SIG-M5 treated with dmso at 0.1 percent for 504 hours (cell line): ENCODE measurements around the gene PFKFB3.
"Not testable (repeated sequence)": the region's sequence is repeated elsewhere in the genome, so short reads cannot be mapped to it uniquely, and the experiment has no call there.

Experiments
- DNase-seq: peaks from one replicate; lab custom pipeline; 2025; ENCODE audit not compliant: unreplicated experiment; lab: John Stamatoyannopoulos, UW

Gene PFKFB3

GRCh38 chr10:6201516-6201975 is 1.2 kb upstream of the PFKFB3 start:
- peak; percentile 52 for DNase-seq

DNA sequence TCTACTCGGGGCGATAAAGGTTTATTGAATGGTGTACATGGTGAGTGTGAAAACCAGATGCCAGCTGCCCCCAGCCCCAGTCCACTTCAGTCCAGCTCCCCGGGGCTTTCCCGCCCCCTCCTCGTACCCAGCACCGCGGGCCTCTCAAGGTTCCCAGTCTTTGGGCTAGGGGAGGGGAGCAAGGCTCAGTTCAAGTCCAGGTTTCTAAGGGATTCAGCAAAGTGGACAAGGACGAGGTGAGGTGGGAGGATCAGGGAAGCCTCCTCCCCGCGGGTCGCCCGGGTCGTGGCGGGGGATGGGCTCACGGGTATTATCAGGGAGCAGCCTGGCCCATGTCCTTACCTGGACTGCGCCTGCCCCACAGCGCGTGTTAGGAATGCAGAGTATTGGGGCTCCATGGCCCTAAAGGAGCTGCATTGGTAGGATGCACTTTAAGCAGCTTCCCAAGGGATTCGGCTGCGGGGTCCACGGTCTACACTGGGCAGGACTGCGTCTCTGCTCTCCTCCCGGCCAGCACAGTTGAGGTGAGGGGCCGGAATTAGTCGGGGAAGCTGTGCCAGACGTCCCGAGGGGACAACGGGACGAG is 541 bp upstream of the PFKFB3 start:
- DNase-seq, result no peak

GRCh38 chr10:6203331-6204062 is 765 bp downstream of the PFKFB3 start:
- peak; percentile 32 for DNase-seq

DNA sequence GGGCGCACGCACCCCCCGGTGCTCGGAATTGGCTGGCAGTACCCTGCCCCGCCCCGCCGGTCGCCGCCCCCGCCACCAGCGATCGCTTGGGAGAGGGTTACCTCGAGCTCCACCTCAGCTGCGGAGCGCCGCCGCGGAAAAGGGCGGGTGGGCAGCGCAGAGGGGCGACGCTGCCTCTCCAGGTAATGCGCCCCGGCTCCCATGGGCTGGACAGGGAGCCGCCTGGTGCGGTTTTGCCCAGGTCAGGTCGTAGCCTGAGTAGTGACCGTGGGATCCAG is 1.3 kb downstream of the PFKFB3 start:
- DNase-seq, result no peak

DNA sequence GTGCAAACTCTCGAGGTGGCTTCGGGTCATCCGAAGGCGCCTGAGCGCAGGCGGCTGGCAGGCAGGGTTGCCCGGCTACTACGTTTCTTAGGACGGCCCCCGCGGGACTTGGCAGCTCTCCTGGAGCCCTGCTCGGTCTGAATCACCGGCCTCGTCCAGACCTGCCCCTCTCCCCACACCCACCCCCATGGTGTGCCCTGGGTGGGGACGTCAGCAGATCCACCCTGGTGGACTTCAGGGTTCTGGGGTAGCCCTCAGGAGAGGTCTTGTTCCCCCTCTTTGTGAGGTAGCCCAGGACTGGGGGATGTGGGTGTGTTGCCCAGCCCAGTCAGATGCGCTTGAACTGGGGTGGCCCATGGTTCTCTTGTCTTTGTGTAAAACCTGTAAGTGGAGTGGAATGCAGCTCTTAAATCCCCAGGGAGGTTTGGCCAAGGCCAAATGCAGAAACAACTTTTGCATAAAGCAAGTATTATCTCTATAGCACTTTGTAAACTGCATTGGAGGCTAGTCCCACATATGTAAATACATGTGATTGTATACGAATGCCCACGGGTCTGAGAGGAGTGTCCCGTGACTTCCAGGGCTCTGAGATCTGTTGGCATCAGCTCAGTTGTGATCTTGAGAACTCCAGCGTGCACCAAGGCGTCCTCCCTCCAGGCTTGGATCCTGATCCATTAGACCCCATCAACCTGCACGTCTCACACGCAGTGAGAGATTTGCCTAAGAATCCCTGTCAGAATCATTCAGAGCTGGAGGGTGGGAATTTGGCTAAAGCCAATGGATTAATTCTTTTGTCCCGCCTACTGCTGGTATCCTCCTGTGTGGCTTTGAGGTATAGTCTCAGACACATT is 1.8 kb downstream of the PFKFB3 start:
- no peak for DNase-seq

DNA sequence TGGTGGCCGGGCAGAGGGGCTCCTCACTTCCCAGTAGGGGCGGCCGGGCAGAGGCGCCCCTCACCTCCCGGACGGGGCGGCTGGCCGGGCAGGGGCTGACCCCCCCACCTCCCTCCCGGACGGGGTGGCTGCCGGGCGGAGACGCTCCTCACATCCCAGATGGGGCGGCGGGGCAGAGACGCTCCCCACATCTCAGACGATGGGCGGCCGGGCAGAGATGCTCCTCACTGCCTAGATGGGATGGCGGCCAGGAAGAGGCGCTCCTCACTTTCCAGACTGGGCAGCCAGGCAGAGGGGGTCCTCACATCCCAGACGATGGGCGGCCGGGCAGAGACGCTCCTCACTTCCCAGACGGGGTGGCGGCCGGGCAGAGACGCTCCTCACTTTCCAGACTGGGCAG is 3.8 kb downstream of the PFKFB3 start:
- DNase-seq, result not testable (repeated sequence)

DNA sequence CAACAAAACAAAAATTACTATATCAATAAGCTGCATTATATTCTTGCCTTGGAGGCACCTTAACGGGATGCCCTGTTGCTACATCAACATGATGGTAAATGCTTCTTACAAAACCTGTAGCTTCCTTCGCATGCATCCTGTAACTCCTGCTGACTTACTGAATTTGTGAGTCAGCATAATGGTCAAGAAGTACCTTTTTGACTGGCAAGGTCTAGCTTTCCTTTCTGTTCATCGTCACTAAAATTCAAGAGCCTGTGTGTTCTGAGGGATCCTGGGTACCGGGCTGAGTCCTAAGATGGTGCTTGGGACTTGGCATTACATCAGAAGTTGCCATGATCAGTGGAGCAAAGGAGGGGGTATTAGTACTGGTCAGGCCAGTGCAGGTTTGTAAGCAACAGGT is 4.9 kb downstream of the PFKFB3 start:
- DNase-seq, result no peak

DNA sequence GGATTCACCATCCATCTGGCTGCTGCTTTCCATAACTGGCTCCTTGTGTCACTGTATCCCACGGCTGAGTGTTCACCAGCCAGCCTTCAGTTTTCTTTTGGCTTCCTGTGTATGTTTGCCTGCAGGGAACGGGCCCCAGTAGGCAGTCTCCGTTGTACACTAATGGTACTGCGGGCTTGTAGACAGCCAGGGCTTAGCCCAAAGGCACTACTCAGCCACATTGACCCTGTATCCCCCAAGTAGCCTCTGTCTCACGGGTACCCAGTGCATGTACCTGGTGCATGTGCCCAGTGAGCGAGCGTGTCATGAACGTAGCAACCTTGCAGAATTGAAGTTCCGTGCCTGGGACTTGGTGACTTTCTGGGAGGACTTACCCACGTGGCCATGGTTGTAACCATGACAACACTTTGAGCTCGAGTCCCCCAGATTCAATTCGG is 6.1 kb downstream of the PFKFB3 start:
- DNase-seq, result no peak

DNA sequence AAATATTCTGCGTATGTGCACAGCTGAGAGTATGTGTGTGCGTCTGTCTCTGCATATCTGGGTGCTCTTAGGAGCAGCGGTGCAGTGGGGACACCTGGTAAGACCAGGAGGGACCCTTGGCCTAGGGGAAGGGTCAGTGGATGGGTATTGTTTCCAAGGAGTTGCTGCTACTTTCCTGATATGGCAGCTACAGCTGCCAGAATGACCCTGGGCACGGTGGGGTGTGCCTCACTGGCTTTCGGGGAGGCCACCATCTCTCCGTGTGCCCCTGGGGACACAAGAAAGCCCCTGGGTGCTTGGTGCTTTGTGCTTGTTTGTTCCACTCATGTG is 8.6 kb downstream of the PFKFB3 start:
- no peak for DNase-seq

DNA sequence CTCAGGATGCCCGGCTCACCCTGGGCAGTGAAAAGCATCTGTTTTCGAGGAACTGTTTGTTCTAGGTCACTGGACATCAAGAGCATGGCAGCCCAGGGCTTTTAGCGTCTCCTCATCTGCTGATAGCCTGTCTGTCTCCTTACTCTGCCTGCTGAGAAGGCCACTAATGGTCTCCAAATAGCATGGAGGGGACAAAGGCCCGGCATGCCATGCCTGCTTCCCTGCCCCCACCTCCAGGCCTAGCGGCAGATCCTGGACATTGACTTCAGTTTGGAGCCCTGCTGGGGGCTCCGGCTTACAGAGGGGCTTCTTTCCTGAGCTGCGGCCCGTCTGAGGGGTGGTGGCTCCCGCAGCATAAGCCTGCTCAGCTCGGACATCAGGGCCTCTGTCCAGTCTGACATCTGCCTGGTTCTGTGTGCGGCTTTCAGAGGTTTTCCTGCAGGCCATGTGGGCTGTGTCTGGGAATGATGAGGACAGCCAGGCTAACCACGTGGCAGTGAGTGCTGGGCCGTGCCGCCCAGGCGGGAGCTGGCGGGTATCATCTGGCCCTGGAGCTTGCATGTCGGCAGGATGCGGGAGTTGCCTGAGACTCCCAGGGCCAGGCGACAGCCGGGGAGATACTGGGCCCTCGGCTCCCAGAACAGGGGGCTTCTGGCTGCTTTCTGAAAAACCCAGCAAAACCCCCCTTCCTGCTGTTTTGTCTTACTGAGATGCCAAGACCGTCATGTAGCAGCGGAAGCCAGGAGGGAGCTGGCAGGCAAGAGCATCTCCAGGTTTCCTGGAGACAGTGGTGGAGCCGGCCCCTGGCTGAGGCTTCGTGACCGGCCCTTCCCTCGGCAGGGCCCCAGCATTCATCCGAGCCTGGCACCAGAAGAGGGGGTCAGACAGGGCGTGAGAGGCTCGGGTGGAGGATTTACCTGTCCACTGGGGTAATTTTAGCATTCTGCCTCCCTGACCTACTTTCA is 9.2 kb downstream of the PFKFB3 start:
- DNase-seq, result no peak

- no peak for DNase-seq
Observed at GRCh38 chr10:6212806-6213205, 10.1 kb downstream of the PFKFB3 start.

GRCh38 chr10:6213257-6213905 is 10.6 kb downstream of the PFKFB3 start:
- DNase-seq, result no peak

- no peak for DNase-seq
Observed at GRCh38 chr10:6213908-6214307, 11.2 kb downstream of the PFKFB3 start.

DNA sequence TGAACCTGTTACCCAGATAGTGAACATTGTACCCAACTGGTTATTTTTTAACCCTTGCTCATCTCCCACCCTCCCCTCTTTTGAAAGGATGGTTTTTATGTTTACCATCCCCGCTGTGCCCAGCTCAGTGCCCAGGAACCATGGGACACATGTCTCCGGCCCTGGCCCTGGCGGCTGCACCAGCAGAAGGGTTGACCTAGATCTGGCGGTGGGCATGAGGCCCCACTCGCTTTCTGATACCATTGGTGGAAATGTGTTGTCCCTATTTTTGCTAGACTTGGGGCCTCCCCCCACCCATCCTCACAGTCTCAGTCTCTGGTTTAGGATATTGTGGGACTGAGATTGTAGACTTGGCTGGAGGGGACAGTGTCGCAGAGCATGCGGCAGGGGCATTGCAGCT is 11.9 kb downstream of the PFKFB3 start:
- no peak for DNase-seq

DNA sequence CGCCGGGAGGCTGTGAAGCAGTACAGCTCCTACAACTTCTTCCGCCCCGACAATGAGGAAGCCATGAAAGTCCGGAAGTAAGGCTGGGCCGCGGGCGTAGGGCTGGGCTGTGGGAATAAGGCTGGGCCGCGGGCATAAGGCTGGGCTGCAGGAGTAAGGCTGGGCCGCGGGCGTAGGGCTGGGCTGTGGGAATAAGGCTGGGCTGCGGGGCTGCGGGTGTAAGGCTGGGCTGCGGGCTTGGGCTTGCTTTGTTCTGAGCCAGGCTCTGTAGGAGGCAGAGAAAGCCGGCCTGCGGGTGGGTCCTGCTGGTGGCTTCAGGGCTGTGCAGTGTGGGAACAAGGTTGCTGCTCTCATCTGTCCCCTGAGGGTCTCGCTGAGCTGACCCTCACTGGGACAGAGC is 12.5 kb downstream of the PFKFB3 start:
- no peak for DNase-seq

DNA sequence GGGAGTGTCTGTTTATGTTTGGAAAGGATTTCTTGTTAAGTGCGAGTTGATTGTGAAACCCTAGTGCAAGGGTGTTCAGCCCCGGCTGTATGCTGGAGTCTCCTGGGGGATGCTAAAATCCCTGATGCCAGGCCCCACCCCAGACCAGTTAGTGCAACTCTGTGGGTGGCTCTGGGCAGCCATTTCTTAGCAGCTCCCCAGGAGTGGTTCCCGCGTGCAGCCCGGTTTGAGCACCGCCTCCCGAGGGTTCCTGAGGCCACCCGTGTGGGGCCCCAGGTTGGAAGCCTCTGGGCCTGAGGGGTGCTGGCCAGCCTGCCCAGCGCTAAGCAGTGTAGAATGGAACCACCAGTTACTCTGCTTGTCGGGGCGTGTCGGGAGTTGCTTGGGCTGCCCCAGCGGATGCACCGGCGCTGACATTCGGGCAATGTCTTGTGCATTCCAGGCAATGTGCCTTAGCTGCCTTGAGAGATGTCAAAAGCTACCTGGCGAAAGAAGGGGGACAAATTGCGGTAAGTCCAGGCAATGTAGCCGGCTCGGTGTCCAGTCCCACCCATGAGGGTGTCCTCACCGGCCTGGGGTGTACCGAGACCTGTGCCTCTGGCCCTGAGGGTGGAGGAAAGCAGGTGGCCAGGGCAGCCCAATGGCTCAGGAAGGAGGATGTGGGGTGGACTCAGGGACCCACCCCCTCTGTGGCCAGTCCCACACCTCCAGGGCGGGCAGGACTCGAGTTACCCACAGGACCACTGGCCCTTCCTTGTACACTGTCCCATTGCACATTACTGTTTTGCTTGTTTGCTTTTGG is 13.2 kb downstream of the PFKFB3 start:
- no peak for DNase-seq

GRCh38 chr10:6216916-6217315 is 14.2 kb downstream of the PFKFB3 start:
- no peak for DNase-seq

DNA sequence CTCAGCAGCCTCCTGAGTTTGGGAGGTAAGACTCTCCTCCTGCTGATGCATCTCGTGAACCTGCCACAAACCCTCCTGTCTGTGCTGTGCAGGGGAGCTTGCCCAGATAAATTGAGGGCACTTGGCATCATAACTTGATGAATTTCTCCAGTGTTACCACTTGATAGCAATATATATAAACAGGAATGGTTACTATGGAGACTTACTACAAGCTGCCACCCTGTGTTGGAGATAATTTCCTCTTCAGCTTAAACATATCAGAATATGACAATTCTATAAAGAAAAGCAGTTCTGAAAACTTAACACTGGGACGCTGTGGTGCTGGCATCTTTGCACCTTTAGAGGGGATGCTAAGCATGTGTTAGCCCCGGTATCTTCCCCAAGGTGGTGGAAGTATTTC is 14.9 kb downstream of the PFKFB3 start:
- no peak for DNase-seq

- DNase-seq, result no peak
Observed at GRCh38 chr10:6218692-6219493, 16.2 kb downstream of the PFKFB3 start.
